Activated naive CD4-positive, alpha-beta T cell treated with anti-CD3 and anti-CD28 coated beads, Interleukin-2, amount 10 ng/mL, durations not matched to agents 7 days and 5 days (primary cell): ENCODE data around the gene SMAD2.

Experiments
- CTCF ChIA-PET: fragments of 350-600 bp; sonication (Branson Sonifier 250); formaldehyde crosslinking; loops from one replicate; lab custom pipeline; 2021; ENCODE audit warnings: antibody characterized with exemption; lab: Charles Lee
- DNase-seq: peaks from one replicate; pipeline ENCODE4 v3.0.0-alpha.2; 2020
- H3K27ac Mint-ChIP-seq: one replicate; pipeline ENCODE4 v1.8.0; 2021; ENCODE audit warnings: mild to moderate bottlenecking, moderate library complexity, mixed read lengths
- H3K27me3 Mint-ChIP-seq: one replicate; pipeline ENCODE4 v1.8.0; 2021; ENCODE audit warnings: mild to moderate bottlenecking, mixed read lengths
- H3K36me3 Mint-ChIP-seq: one replicate; pipeline ENCODE4 v1.8.0; 2021; ENCODE audit warnings: mixed read lengths
- H3K4me1 Mint-ChIP-seq: one replicate; pipeline ENCODE4 v1.8.0; 2021; ENCODE audit warnings: mixed read lengths
- H3K4me3 Mint-ChIP-seq: one replicate; pipeline ENCODE4 v1.8.0; 2021; ENCODE audit warnings: mild to moderate bottlenecking, moderate library complexity, mixed read lengths
- H3K9me3 Mint-ChIP-seq: one replicate; pipeline ENCODE4 v1.8.0; 2021; ENCODE audit warnings: mixed read lengths

Gene SMAD2

GRCh38 chr18:47917923-47918610 lies 12.4 kb downstream of the SMAD2 start:
- peak overlapping the region; percentile 58 for H3K27ac Mint-ChIP-seq
- H3K4me1 Mint-ChIP-seq = peaks cover 62% of the 10 kb centered on the region
- DNase-seq = no peak
- H3K27me3 Mint-ChIP-seq = no peaks in the 10 kb centered on the region
- no peaks in the 10 kb centered on the region for H3K9me3 Mint-ChIP-seq
- CTCF ChIA-PET = interaction anchor here (0.6 to 1.5 kb wide), 2 partner anchors 16 to 80 kb away, joined by 4 read pairs; no protein-coding TSS in a partner anchor
- peaks cover 31% of the 10 kb centered on the region for H3K36me3 Mint-ChIP-seq
- H3K4me3 Mint-ChIP-seq = peak overlapping the region; percentile 6

- Mint-ChIP-seq H3K9me3 (no peaks in the 10 kb centered on the region), H3K4me1 (peaks cover 71% of the 10 kb centered on the region), H3K27ac (no peak overlapping the region), H3K36me3 (peaks cover 36% of the 10 kb centered on the region), H3K4me3 (no peak overlapping the region), H3K27me3 (no peaks in the 10 kb centered on the region)
- CTCF ChIA-PET = no interaction called here
- DNase-seq = no peak
Measured at GRCh38 chr18:47915930-47916329, 14.5 kb downstream of the SMAD2 start.

GRCh38 chr18:47915229-47915628 lies 15.2 kb downstream of the SMAD2 start:
- Mint-ChIP-seq H3K36me3 (peaks cover 38% of the 10 kb centered on the region), H3K27me3 (no peaks in the 10 kb centered on the region), H3K9me3 (no peaks in the 10 kb centered on the region), H3K27ac (no peak overlapping the region), H3K4me1 (peaks cover 65% of the 10 kb centered on the region), H3K4me3 (no peak overlapping the region)
- DNase-seq = no peak
- CTCF ChIA-PET = no interaction called here

GRCh38 chr18:47912794-47913585 lies 17.5 kb downstream of the SMAD2 start:
- DNase-seq = no peak
- Mint-ChIP-seq H3K27ac (no peak overlapping the region), H3K9me3 (no peaks in the 10 kb centered on the region), H3K4me1 (peaks cover 45% of the 10 kb centered on the region), H3K4me3 (no peak overlapping the region), H3K36me3 (peaks cover 33% of the 10 kb centered on the region), H3K27me3 (no peaks in the 10 kb centered on the region)
- CTCF ChIA-PET = interaction anchor here (0.7 to 1.1 kb wide), 3 partner anchors 13 to 21 kb away, joined by 3 read pairs; no protein-coding TSS in a partner anchor

- Mint-ChIP-seq H3K27me3 (no peaks in the 10 kb centered on the region), H3K27ac (peak overlapping the region; percentile 5), H3K4me3 (no peak overlapping the region), H3K9me3 (peaks cover 2% of the 10 kb centered on the region), H3K4me1 (peaks cover 39% of the 10 kb centered on the region), H3K36me3 (peaks cover 39% of the 10 kb centered on the region)
- no peak for DNase-seq
- CTCF ChIA-PET = interaction anchor here (0.7 to 1.1 kb wide), 2 partner anchors 16 to 22 kb away, joined by 3 read pairs; no protein-coding TSS in a partner anchor
Measured at GRCh38 chr18:47912343-47912742, 18.1 kb downstream of the SMAD2 start.

- CTCF ChIA-PET = interaction anchor here (1.1 kb wide), 1 partner anchor 17 kb away, joined by 3 read pairs; no protein-coding TSS in a partner anchor
- H3K27ac Mint-ChIP-seq = peak overlapping the region; percentile 5
- DNase-seq = no peak
- no peak overlapping the region for H3K4me3 Mint-ChIP-seq
- no peaks in the 10 kb centered on the region for H3K27me3 Mint-ChIP-seq
- peaks cover 41% of the 10 kb centered on the region for H3K36me3 Mint-ChIP-seq
- H3K4me1 Mint-ChIP-seq = peaks cover 37% of the 10 kb centered on the region
- H3K9me3 Mint-ChIP-seq = peaks cover 6% of the 10 kb centered on the region
Measured at GRCh38 chr18:47911877-47912276, 18.6 kb downstream of the SMAD2 start.

- H3K4me3 Mint-ChIP-seq = no peak overlapping the region
- peaks cover 56% of the 10 kb centered on the region for H3K36me3 Mint-ChIP-seq
- DNase-seq = no peak
- no peaks in the 10 kb centered on the region for H3K27me3 Mint-ChIP-seq
- CTCF ChIA-PET = no interaction called here
- peaks cover 24% of the 10 kb centered on the region for H3K9me3 Mint-ChIP-seq
- peaks cover 42% of the 10 kb centered on the region for H3K4me1 Mint-ChIP-seq
- no peak overlapping the region for H3K27ac Mint-ChIP-seq
Measured at GRCh38 chr18:47909484-47909883, 21.0 kb downstream of the SMAD2 start.

GRCh38 chr18:47908592-47908991 lies 21.9 kb downstream of the SMAD2 start:
- no peak for DNase-seq
- Mint-ChIP-seq H3K27me3 (no peaks in the 10 kb centered on the region), H3K36me3 (peaks cover 65% of the 10 kb centered on the region), H3K27ac (no peak overlapping the region), H3K9me3 (peaks cover 33% of the 10 kb centered on the region), H3K4me1 (peaks cover 41% of the 10 kb centered on the region), H3K4me3 (no peak overlapping the region)
- CTCF ChIA-PET = no interaction called here

GRCh38 chr18:47906408-47906807 lies 24.1 kb downstream of the SMAD2 start:
- CTCF ChIA-PET = no interaction called here
- H3K4me1 Mint-ChIP-seq = peaks cover 40% of the 10 kb centered on the region
- no peaks in the 10 kb centered on the region for H3K27me3 Mint-ChIP-seq
- peaks cover 42% of the 10 kb centered on the region for H3K9me3 Mint-ChIP-seq
- H3K27ac Mint-ChIP-seq = no peak overlapping the region
- H3K36me3 Mint-ChIP-seq = peaks cover 71% of the 10 kb centered on the region
- DNase-seq = no peak
- no peak overlapping the region for H3K4me3 Mint-ChIP-seq

GRCh38 chr18:47903809-47904208 lies 26.6 kb downstream of the SMAD2 start:
- Mint-ChIP-seq H3K36me3 (peaks cover 65% of the 10 kb centered on the region), H3K27ac (no peak overlapping the region), H3K9me3 (peaks cover 44% of the 10 kb centered on the region), H3K4me1 (peaks cover 41% of the 10 kb centered on the region), H3K27me3 (no peaks in the 10 kb centered on the region), H3K4me3 (no peak overlapping the region)
- CTCF ChIA-PET = no interaction called here
- no peak for DNase-seq

GRCh38 chr18:47901624-47902362 lies 28.7 kb downstream of the SMAD2 start:
- Mint-ChIP-seq H3K4me1 (peaks cover 42% of the 10 kb centered on the region), H3K27ac (peak overlapping the region; percentile 88), H3K9me3 (peaks cover 37% of the 10 kb centered on the region), H3K4me3 (peak overlapping the region; percentile 24), H3K27me3 (no peaks in the 10 kb centered on the region), H3K36me3 (peaks cover 60% of the 10 kb centered on the region)
- CTCF ChIA-PET = interaction anchor here (1.3 kb wide), 1 partner anchor 17 kb away, joined by 4 read pairs; no protein-coding TSS in a partner anchor
- DNase-seq = peak; percentile 30

- CTCF ChIA-PET = interaction anchor here (1.6 kb wide), 1 partner anchor 14 kb away, joined by 3 read pairs; no protein-coding TSS in a partner anchor
- DNase-seq = no peak
- Mint-ChIP-seq H3K4me1 (peaks cover 52% of the 10 kb centered on the region), H3K27me3 (no peaks in the 10 kb centered on the region), H3K4me3 (no peak overlapping the region), H3K9me3 (peaks cover 18% of the 10 kb centered on the region), H3K36me3 (peaks cover 54% of the 10 kb centered on the region), H3K27ac (no peak overlapping the region)
Measured at GRCh38 chr18:47899107-47899840, 31.2 kb downstream of the SMAD2 start.

- CTCF ChIA-PET = interaction anchor here (1.6 kb wide), 1 partner anchor 15 kb away, joined by 3 read pairs; no protein-coding TSS in a partner anchor
- Mint-ChIP-seq H3K27me3 (no peaks in the 10 kb centered on the region), H3K4me3 (no peak overlapping the region), H3K4me1 (peaks cover 49% of the 10 kb centered on the region), H3K36me3 (peaks cover 54% of the 10 kb centered on the region), H3K9me3 (peaks cover 12% of the 10 kb centered on the region), H3K27ac (no peak overlapping the region)
- DNase-seq = no peak
Measured at GRCh38 chr18:47898696-47899095, 31.8 kb downstream of the SMAD2 start.
